ENCODE results near the gene TOP2B. TPM values are rescaled to one million over a fixed set of nuclear protein-coding genes. Genes with fewer than 3 reads are reported as not detected.

The TOP2B gene
- total and polyA plus RNA-seq, 2 experiments from 2014 or later = 36.7 to 58.4 TPM

DNA sequence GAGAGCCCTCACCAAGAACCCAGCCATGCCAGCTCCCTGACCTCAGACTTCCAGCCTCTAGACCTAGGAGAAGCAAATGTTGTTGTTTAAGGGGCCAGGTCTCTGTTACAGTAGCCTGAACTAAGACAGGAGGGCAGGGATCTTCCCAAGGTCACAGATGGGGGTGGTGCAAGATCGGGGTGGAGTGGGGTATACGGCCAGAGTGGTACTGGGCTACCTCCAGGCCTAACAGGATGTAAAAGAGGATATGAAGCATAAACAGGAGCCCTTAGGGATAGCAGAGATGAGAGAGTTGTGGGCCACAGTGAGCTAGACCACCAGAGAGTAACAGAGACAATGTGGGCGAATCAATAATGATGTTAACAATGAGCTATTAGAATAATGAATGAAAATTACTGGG, 82.9 kb downstream of the TOP2B start:
- H3K36me3 ChIP-seq (ENCODE audit: low read depth) = no peaks in the 10 kb centered on the region
- no peaks in the 10 kb centered on the region for H4K20me1 ChIP-seq (ENCODE audit: insufficient read depth)
- H2AFZ ChIP-seq = no peak overlapping the region
- 75 to 85% methylated on average over 3 of the region's 3 CpGs for WGBS, 2 experiments (ENCODE audit: low coverage in 1 of 2, low lambda C conversion rate in 2 of 2, missing lambda C conversion rate in 2 of 2)
- DNase-seq = no peak
- H3K4me3 ChIP-seq = no peak overlapping the region
- H3K79me2 ChIP-seq (ENCODE audit: insufficient read depth) = no peaks in the 10 kb centered on the region
- H3K9me2 ChIP-seq (ENCODE audit: insufficient read depth) = no peaks in the 10 kb centered on the region
- H3K9ac ChIP-seq = no peak overlapping the region
- H3K4me2 ChIP-seq (ENCODE audit: unreplicated experiment) = no peak overlapping the region
- no peaks in the 10 kb centered on the region for H3K9me3 ChIP-seq (ENCODE audit: low read depth)
- no peaks in the 10 kb centered on the region for H3K4me1 ChIP-seq (ENCODE audit: insufficient read depth)
- in situ Hi-C loops (cut with MboI) = loop anchor here (25.0 kb wide), 3 partner anchors 620 to 1120 kb away; no protein-coding TSS in a partner anchor
- H3F3A ChIP-seq (ENCODE audit: insufficient read depth) = no peaks in the 10 kb centered on the region
- 0 out of 2 replicates have a peak, but pooled peaks cover 6% of the 10 kb centered on the region for H3K27me3 ChIP-seq (replicated peaks; ENCODE audit: insufficient read depth)
- no peak for TF ChIP-seq EZH2phosphoT487 (IDR thresholded peaks at IDR 0.05; ENCODE audit: insufficient read depth, low read depth)
- no peak for TF ChIP-seq EZH2 (IDR thresholded peaks at IDR 0.05; ENCODE audit: insufficient read depth, poor library complexity, severe bottlenecking)
- H3K27ac ChIP-seq = no peak overlapping the region

DNA sequence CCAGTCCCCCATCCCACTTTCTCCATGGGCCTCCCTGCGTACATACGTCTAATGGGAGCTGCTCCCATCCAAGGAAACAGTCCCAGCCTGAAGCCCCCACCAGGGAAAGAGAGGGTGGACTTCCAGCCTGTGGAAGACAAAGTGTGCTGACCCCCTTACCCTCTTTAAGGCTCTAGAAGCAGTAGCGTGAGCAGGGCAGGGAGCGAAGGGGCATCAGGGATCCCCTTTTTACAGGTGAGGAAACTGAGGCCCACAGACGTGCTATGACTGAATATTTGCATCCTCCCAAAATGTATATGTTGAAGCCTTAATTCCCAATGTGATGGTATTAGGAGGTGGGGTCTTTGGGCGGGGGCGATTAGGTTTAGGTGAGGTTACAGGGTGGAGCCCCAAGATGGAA, 83.4 kb downstream of the TOP2B start:
- H3K4me3 ChIP-seq = no peak overlapping the region
- no peak overlapping the region for H3K9ac ChIP-seq
- H3K9me3 ChIP-seq (ENCODE audit: low read depth) = no peaks in the 10 kb centered on the region
- WGBS, 2 experiments (ENCODE audit: low coverage in 1 of 2, low lambda C conversion rate in 2 of 2, missing lambda C conversion rate in 2 of 2) = 75 to 77% methylated on average over 7 of the region's 7 CpGs
- H3F3A ChIP-seq (ENCODE audit: insufficient read depth) = no peaks in the 10 kb centered on the region
- H3K4me2 ChIP-seq (ENCODE audit: unreplicated experiment) = no peak overlapping the region
- H3K9me2 ChIP-seq (ENCODE audit: insufficient read depth) = no peaks in the 10 kb centered on the region
- in situ Hi-C loops (cut with MboI) = loop anchor here (25.0 kb wide), 3 partner anchors 619 to 1119 kb away; no protein-coding TSS in a partner anchor
- DNase-seq = no peak
- H4K20me1 ChIP-seq (ENCODE audit: insufficient read depth) = no peaks in the 10 kb centered on the region
- no peaks in the 10 kb centered on the region for H3K4me1 ChIP-seq (ENCODE audit: insufficient read depth)
- 0 out of 2 replicates have a peak, but pooled peaks cover 6% of the 10 kb centered on the region for H3K27me3 ChIP-seq (replicated peaks; ENCODE audit: insufficient read depth)
- TF ChIP-seq EZH2 (IDR thresholded peaks at IDR 0.05; ENCODE audit: insufficient read depth, poor library complexity, severe bottlenecking) = no peak
- TF ChIP-seq EZH2phosphoT487 (IDR thresholded peaks at IDR 0.05; ENCODE audit: insufficient read depth, low read depth) = no peak
- H3K27ac ChIP-seq = no peak overlapping the region
- no peaks in the 10 kb centered on the region for H3K36me3 ChIP-seq (ENCODE audit: low read depth)
- H2AFZ ChIP-seq = no peak overlapping the region
- H3K79me2 ChIP-seq (ENCODE audit: insufficient read depth) = no peaks in the 10 kb centered on the region

DNA sequence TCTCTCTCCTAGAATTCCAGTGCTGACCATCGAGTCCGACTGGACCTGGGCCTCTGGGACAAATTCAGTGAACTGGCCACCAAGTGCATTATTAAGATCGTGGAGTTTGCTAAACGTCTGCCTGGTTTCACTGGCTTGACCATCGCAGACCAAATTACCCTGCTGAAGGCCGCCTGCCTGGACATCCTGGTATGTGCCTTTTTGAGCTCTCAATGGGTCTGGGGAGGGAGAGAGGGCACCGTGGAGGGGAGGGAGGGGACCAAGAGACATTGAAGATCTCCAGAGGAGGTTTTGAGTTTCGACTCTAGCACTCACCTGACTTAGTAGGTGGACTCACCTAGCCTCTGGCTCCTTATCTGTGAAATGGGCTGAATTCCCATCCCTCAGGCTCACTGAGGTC, 84.2 kb downstream of the TOP2B start:
- H4K20me1 ChIP-seq (ENCODE audit: insufficient read depth) = no peaks in the 10 kb centered on the region
- no peaks in the 10 kb centered on the region for H3F3A ChIP-seq (ENCODE audit: insufficient read depth)
- WGBS, 2 experiments (ENCODE audit: low coverage in 1 of 2, low lambda C conversion rate in 2 of 2, missing lambda C conversion rate in 2 of 2) = 59 to 63% methylated on average over 8 of the region's 8 CpGs
- no peak overlapping the region for H3K9ac ChIP-seq
- H3K27ac ChIP-seq = no peak overlapping the region
- H3K9me2 ChIP-seq (ENCODE audit: insufficient read depth) = no peaks in the 10 kb centered on the region
- no peak overlapping the region for H3K4me3 ChIP-seq
- H3K9me3 ChIP-seq (ENCODE audit: low read depth) = no peaks in the 10 kb centered on the region
- in situ Hi-C loops (cut with MboI) = loop anchor here (25.0 kb wide), 3 partner anchors 618 to 1118 kb away; no protein-coding TSS in a partner anchor
- H2AFZ ChIP-seq = no peak overlapping the region
- DNase-seq = no peak
- H3K4me1 ChIP-seq (ENCODE audit: insufficient read depth) = no peaks in the 10 kb centered on the region
- H3K27me3 ChIP-seq (replicated peaks; ENCODE audit: insufficient read depth) = 0 out of 2 replicates have a peak, but pooled peaks cover 6% of the 10 kb centered on the region
- no peak for TF ChIP-seq EZH2 (IDR thresholded peaks at IDR 0.05; ENCODE audit: insufficient read depth, poor library complexity, severe bottlenecking)
- no peak for TF ChIP-seq EZH2phosphoT487 (IDR thresholded peaks at IDR 0.05; ENCODE audit: insufficient read depth, low read depth)
- no peak overlapping the region for H3K4me2 ChIP-seq (ENCODE audit: unreplicated experiment)
- no peaks in the 10 kb centered on the region for H3K79me2 ChIP-seq (ENCODE audit: insufficient read depth)
- no peaks in the 10 kb centered on the region for H3K36me3 ChIP-seq (ENCODE audit: low read depth)

DNA sequence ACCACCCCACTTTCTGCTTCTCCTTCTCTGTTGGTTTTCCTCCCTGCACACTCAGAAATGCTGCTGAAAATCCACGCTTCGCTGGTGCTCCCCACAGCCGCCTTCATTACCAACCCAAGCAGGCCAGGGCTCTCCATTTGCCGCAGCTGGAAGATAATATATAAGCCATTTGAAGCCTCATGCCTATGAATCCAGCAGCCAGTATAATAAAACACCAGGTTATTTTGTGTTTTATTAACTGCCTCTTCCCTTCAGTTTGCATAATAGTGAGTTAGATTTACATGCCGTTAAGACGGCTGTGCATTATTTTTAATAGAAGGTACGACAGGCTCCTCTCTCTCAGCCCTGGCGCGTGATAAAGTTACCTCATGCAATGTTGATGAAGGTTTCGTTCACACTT, 86.6 kb downstream of the TOP2B start:
- Histone ChIP-seq H3K79me2 (ENCODE audit: insufficient read depth) (no peaks in the 10 kb centered on the region), H3K27ac (no peak overlapping the region), H3K4me1 (ENCODE audit: insufficient read depth) (no peaks in the 10 kb centered on the region), H2AFZ (no peak overlapping the region), H3F3A (ENCODE audit: insufficient read depth) (no peaks in the 10 kb centered on the region), H3K9me3 (ENCODE audit: low read depth) (no peaks in the 10 kb centered on the region), H3K9ac (no peak overlapping the region), H3K4me3 (no peak overlapping the region), H4K20me1 (ENCODE audit: insufficient read depth) (no peaks in the 10 kb centered on the region), H3K9me2 (ENCODE audit: insufficient read depth) (no peaks in the 10 kb centered on the region), H3K36me3 (ENCODE audit: low read depth) (no peaks in the 10 kb centered on the region), H3K27me3 (replicated peaks; ENCODE audit: insufficient read depth) (0 out of 2 replicates have a peak, but pooled peaks cover 6% of the 10 kb centered on the region), H3K4me2 (ENCODE audit: unreplicated experiment) (no peak overlapping the region)
- 66 to 74% methylated on average over 10 of the region's 10 CpGs for WGBS, 2 experiments (ENCODE audit: low coverage in 1 of 2, low lambda C conversion rate in 2 of 2, missing lambda C conversion rate in 2 of 2)
- in situ Hi-C loops (cut with MboI) = loop anchor here (25.0 kb wide), 3 partner anchors 616 to 1116 kb away; no protein-coding TSS in a partner anchor
- TF ChIP-seq EZH2 (IDR thresholded peaks at IDR 0.05; ENCODE audit: insufficient read depth, poor library complexity, severe bottlenecking) (no peak), EZH2phosphoT487 (IDR thresholded peaks at IDR 0.05; ENCODE audit: insufficient read depth, low read depth) (no peak)
- DNase-seq = no peak

Measured in GM23248 (cell line).